SK-N-SH (cell line): ENCODE results near the gene CPN2. TPM values are rescaled to one million over a fixed set of nuclear protein-coding genes. Genes with fewer than 3 reads are reported as not detected.

Experiments
- CTCF ChIA-PET: fragments of 300-600, 350-600 bp; formaldehyde crosslinking; extraction: SDS; loops from one replicate; lab custom pipeline; 2021; lab: Yijun Ruan, JAX
- POLR2A ChIA-PET: fragments of 350-600 bp; sonication (Branson Sonifier 250); formaldehyde crosslinking; extraction: SDS; loops from one replicate; lab custom pipeline; 2020; ENCODE audit warnings: antibody characterized with exemption, inconsistent platforms; lab: Yijun Ruan, JAX
- DNase-seq: peaks from one replicate; pipeline ENCODE4 v3.0.0; 2012
- H2AFZ ChIP-seq: fragments of 200-600 bp; sonication (generic); 2 replicates; pipeline ENCODE4 v1.8.1; 2016; ENCODE audit warnings: antibody characterized with exemption, mild to moderate bottlenecking, low read depth
- H3F3A ChIP-seq: fragments of 200-600 bp; sonication (generic); replicated peaks from 2 replicates; pipeline ENCODE3; 2016; ENCODE audit warnings: antibody characterized with exemption, mild to moderate bottlenecking; ENCODE audit not compliant: insufficient read depth
- H3K27ac ChIP-seq, 2 experiments: fragments of 200-500 bp in 1 of 2; fragments of 200-600 bp in 1 of 2; sonication (Bioruptor generic) in 1 of 2; sonication (generic), shearing (Covaris generic) in 1 of 2; 2 replicates each; pipeline versions ENCODE4 v1.5.1 to v1.6.1; 2014 to 2016; ENCODE audit warnings: low read depth in 2 of 2, inconsistent platforms in 1 of 2, low read length in 1 of 2, mild to moderate bottlenecking in 1 of 2, mixed read lengths in 1 of 2
- H3K27me3 ChIP-seq: fragments of 200-600 bp; sonication (generic), shearing (Covaris generic); 2 replicates; pipeline ENCODE4 v1.6.1; 2016; ENCODE audit warnings: mixed run types; ENCODE audit not compliant: insufficient read depth
- H3K36me3 ChIP-seq, 2 experiments: fragments of 200-500 bp in 1 of 2; fragments of 200-600 bp in 1 of 2; sonication (Bioruptor generic) in 1 of 2; sonication (generic) in 1 of 2; replicated peaks in 1 of 2; 2 replicates each; pipeline versions ENCODE3 to v1.5.1; 2014 to 2016; ENCODE audit warnings: low read length in 1 of 2, mild to moderate bottlenecking in 1 of 2; ENCODE audit not compliant: insufficient read depth in 2 of 2, control insufficient read depth in 1 of 2
- H3K4me1 ChIP-seq, 2 experiments: fragments of 200-500 bp in 1 of 2; fragments of 200-600 bp in 1 of 2; sonication (Bioruptor generic) in 1 of 2; sonication (generic), shearing (Covaris generic) in 1 of 2; 2 replicates each; pipeline versions ENCODE4 v1.5.1 to v1.6.1; 2014 to 2016; ENCODE audit warnings: low read depth in 1 of 2, low read length in 1 of 2, mixed run types in 1 of 2; ENCODE audit not compliant: insufficient read depth in 2 of 2, control insufficient read depth in 1 of 2
- H3K4me2 ChIP-seq: fragments of 200-600 bp; sonication (generic), shearing (Covaris generic); 2 replicates; pipeline ENCODE4 v1.6.1; 2017; ENCODE audit warnings: mixed run types
- H3K4me3 ChIP-seq, 2 experiments: fragments of 200-500 bp in 1 of 2; fragments of 200-600 bp in 1 of 2; sonication (Bioruptor generic) in 1 of 2; sonication (generic), shearing (Covaris generic) in 1 of 2; 2 replicates each; pipeline versions ENCODE4 v1.5.1 to v1.8.1; 2014 to 2016; ENCODE audit warnings: low read depth in 2 of 2, inconsistent platforms in 1 of 2, low read length in 1 of 2, mild to moderate bottlenecking in 1 of 2, mixed read lengths in 1 of 2, moderate library complexity in 1 of 2
- H3K79me2 ChIP-seq: fragments of 200-600 bp; sonication (generic); 2 replicates; pipeline ENCODE4 v1.8.1; 2017; ENCODE audit warnings: mild to moderate bottlenecking; ENCODE audit not compliant: insufficient read depth
- H3K9ac ChIP-seq: fragments of 200-600 bp; sonication (generic); 2 replicates; pipeline ENCODE4 v1.6.1; 2017; ENCODE audit warnings: mixed run types
- H3K9me2 ChIP-seq: fragments of 200-600 bp; sonication (generic); 2 replicates; pipeline ENCODE4 v1.6.1; 2017; ENCODE audit warnings: mixed run types
- H3K9me3 ChIP-seq: fragments of 200-600 bp; sonication (generic); 2 replicates; pipeline ENCODE4 v1.6.1; 2017; ENCODE audit warnings: mixed run types, mild to moderate bottlenecking, moderate library complexity
- H4K20me1 ChIP-seq: fragments of 200-600 bp; sonication (generic); 2 replicates; pipeline ENCODE4 v1.6.1; 2017; ENCODE audit warnings: mild to moderate bottlenecking, mixed run types; ENCODE audit not compliant: insufficient read depth
- CHD2 ChIP-seq: fragments of 150-350 bp; IDR thresholded peaks from 2 replicates; pipeline ENCODE4 v1.6.1; 2018; ENCODE audit warnings: low read length; ENCODE audit not compliant: partially characterized antibody
- ELF1 ChIP-seq: IDR thresholded peaks from 2 replicates; pipeline ENCODE4 v1.4.0; 2012
- EZH2phosphoT487 ChIP-seq: fragments of 200-600 bp; sonication (generic); IDR thresholded peaks from 2 replicates; pipeline ENCODE4 v1.6.1; 2017; ENCODE audit warnings: low read depth, mixed run types, mild to moderate bottlenecking, antibody characterized with exemption, moderate library complexity, borderline replicate concordance
- FOXJ3 ChIP-seq: sonication (generic); formaldehyde crosslinking; IDR thresholded peaks from 2 replicates; pipeline ENCODE4 v1.5.1; 2020; ENCODE audit warnings: mild to moderate bottlenecking, missing genetic modification reagents
- GATA2 ChIP-seq: sonication (generic); formaldehyde crosslinking; IDR thresholded peaks from 2 replicates; pipeline ENCODE4 v1.5.0; 2020; ENCODE audit warnings: mild to moderate bottlenecking, missing genetic modification reagents
- JUND ChIP-seq: IDR thresholded peaks from 2 replicates; pipeline ENCODE4 v1.4.0; 2012
- NRF1 ChIP-seq: IDR thresholded peaks from 2 replicates; pipeline ENCODE4 v1.6.1; 2012; ENCODE audit warnings: low read depth, mild to moderate bottlenecking, low read length
- RAD21 ChIP-seq: IDR thresholded peaks from 2 replicates; pipeline ENCODE4 v1.6.1; 2012; ENCODE audit warnings: mild to moderate bottlenecking, low read length
- RFX5 ChIP-seq: IDR thresholded peaks from 2 replicates; pipeline ENCODE4 v1.6.1; 2012; ENCODE audit warnings: mild to moderate bottlenecking, improper control_type of control experiment, low read length
- RXRA ChIP-seq: IDR thresholded peaks from 2 replicates; pipeline ENCODE4 v1.4.0; 2012; ENCODE audit warnings: low read depth, mild to moderate bottlenecking, borderline replicate concordance
- TAF1 ChIP-seq: IDR thresholded peaks from 2 replicates; pipeline ENCODE4 v1.6.1; 2012; ENCODE audit warnings: low read depth, mild to moderate bottlenecking, low read length, moderate library complexity, borderline replicate concordance
- YY1 ChIP-seq: IDR thresholded peaks from 2 replicates; pipeline ENCODE4 v1.4.0; 2012; ENCODE audit warnings: low read depth, mild to moderate bottlenecking
- whole genome bisulfite sequencing: methylation state at CpG from one replicate; pipeline ENCODE4 v1.1.6; 2017; ENCODE audit warnings: low lambda C conversion rate; 5-methylcytosine and 5-hydroxymethylcytosine counted together
- polyA plus RNA-seq, 3 experiments: library from polyadenylated mRNA; depleted of rRNA; stranded (reverse); fragments of >200 nt; gene quantifications; 2 replicates each; pipeline ENCODE4 v1.2.3, GENCODE V29; 2012
- TF ChIP-seq, protein P1 (sequence below): IDR thresholded peaks from 2 replicates; pipeline ENCODE4 v1.6.1; 2012; ENCODE audit warnings: mild to moderate bottlenecking, low read depth, low read length, moderate library complexity
- TF ChIP-seq, protein P2 (sequence below): IDR thresholded peaks from 2 replicates; pipeline ENCODE4 v1.4.0; 2012; ENCODE audit warnings: low read depth, borderline replicate concordance
- TF ChIP-seq, protein P3 (sequence below): fragments of 150-350 bp; IDR thresholded peaks from 2 replicates; pipeline ENCODE4 v1.6.1; 2016; ENCODE audit warnings: mild to moderate bottlenecking, low read depth, low read length

CPN2 gene
- polyA plus RNA-seq, 1 of the 3 experiments (the other 2 are of a cell fraction), result not detected

DNA sequence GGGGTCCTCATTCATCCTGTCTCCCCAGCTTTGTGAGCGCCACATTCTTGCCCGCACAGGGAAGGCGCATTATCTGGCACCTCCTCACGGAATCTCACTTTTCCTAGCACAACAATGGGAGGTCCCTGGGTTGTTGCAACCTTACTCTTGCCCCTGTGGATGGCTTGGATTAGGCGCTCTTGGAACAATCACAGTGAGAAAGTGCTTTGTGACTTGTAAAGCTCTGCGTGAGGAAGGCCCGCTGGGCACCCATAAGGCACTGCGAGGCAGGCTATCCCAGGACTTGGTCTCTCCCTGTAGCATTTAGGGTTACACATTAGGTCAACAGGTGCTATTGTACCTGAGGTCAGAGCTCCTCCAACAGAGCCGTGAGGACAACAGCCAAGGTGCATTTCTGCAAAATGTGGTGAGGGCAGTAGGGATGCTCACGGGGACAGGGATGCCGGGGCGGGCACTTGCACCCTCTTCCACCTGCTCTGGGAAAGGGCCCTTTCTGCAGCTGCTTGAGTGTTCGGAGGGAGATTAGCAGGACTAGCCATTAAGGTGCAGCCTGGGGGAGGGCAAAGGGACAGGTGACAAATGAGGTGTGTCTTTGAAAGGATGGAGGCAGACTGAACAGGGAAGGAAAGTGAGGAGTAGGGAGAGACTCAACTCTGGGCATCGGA, 32.3 kb upstream of the CPN2 start:
- Histone ChIP-seq H3K27me3 (no peaks in the 10 kb centered on the region; the same call in 1 of the 2 replicates), H3K27ac (no peak overlapping the region), H3K9me2 (no peaks in the 10 kb centered on the region), H3K79me2 (no peaks in the 10 kb centered on the region), H2AFZ (no peak overlapping the region), H3K36me3 (no peaks in the 10 kb centered on the region), H3K9ac (no peak overlapping the region), H3K4me2 (no peak overlapping the region), H3K9me3 (no peaks in the 10 kb centered on the region), H3K4me3 (no peak overlapping the region), H4K20me1 (no peaks in the 10 kb centered on the region), H3K4me1 (peaks cover 0 to 4% of the 10 kb centered on the region in 2 experiments; a peak in 1 of 4 replicates), H3F3A (no peaks in the 10 kb centered on the region)
- ChIA-PET CTCF (interaction anchor here (0.6 to 1.3 kb wide), 7 partner anchors 8 to 89 kb away, joined by 3 to 4 read pairs (median 3); no protein-coding TSS in a partner anchor), POLR2A (no interaction called here)
- DNase-seq, result no peak
- TF ChIP-seq GATA2, result no peak
- no peak for TF ChIP-seq RAD21
- TF ChIP-seq TAF1, result no peak
- TF ChIP-seq YY1, result no peak
- no peak for TF ChIP-seq JUND
- no peak for TF ChIP-seq EZH2phosphoT487
- no peak for TF ChIP-seq CHD2
- 93% methylated on average over 13 of the region's 14 CpGs for WGBS

DNA sequence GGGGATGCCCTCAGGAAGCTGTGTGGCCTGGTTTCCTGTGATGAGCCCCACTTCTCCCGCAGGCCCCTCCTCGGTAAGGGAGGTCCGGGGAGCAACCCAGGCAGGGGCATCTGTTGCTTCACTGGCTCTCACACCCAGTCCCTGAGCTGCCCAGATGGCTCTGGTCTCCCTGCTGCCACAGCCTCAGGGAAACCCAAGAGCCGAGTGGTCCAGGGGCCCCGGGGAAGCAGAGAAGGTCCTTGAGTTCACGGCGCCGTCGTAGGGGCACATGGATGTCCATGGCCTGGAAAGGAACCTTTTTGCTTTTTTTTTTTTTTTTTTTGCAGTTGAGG, 31.7 kb upstream of the CPN2 start:
- H3K27me3 ChIP-seq, result no peaks in the 10 kb centered on the region; the same call in 1 of the 2 replicates

DNA sequence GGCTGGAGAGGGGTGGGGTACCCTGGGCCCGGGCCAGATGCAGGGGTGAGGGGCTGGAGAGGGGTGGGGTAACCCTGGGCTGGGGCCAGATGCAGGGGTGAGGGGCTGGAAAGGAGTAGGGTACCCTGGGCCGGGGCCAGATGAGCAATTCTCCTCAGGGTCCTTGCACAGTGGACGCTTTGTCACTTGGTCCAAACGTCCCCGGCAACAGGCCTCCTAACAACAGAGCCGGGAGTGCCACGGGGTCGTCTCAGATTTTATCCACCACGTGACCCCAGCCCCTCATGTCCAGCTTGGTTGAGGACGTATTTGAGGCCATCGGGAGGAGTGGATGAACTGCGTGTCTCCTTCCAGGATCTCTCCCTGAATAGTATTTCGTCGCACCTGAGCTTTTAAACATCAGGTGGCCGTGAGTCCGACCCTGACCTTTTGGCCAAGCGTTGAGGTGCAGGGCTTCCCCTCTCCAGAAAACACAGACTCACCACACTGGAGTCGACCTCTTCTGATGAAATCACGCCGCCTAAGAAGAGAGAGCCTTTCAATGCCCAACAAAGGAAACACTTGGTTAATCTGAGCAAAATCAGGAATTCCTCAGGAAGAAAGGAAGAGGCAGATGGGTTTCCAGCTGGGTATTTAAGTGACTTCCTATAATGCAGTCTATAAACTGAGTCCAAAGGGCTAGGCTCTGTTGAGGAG, 31.2 kb upstream of the CPN2 start:
- WGBS, result 80% methylated on average over 19 of the region's 20 CpGs
- no peaks in the 10 kb centered on the region for H3K36me3 ChIP-seq
- ChIA-PET CTCF (interaction anchor here (1.0 to 1.7 kb wide), 5 partner anchors 9 to 90 kb away, joined by 3 to 8 read pairs (median 3); no protein-coding TSS in a partner anchor), POLR2A (no interaction called here)
- no peak overlapping the region for H3K9ac ChIP-seq
- no peaks in the 10 kb centered on the region for H3K9me3 ChIP-seq
- H3K4me3 ChIP-seq, result no peak overlapping the region
- H2AFZ ChIP-seq, result no peak overlapping the region
- no peak overlapping the region for H3K4me2 ChIP-seq
- H3K27me3 ChIP-seq, result no peaks in the 10 kb centered on the region; the same call in 1 of the 2 replicates
- H3F3A ChIP-seq, result no peaks in the 10 kb centered on the region
- DNase-seq, result no peak
- no peaks in the 10 kb centered on the region for H3K9me2 ChIP-seq
- H3K4me1 ChIP-seq, result peaks cover 0 to 4% of the 10 kb centered on the region in 2 experiments; a peak in 1 of 4 replicates
- H3K27ac ChIP-seq, result no peak overlapping the region
- no peaks in the 10 kb centered on the region for H4K20me1 ChIP-seq
- no peaks in the 10 kb centered on the region for H3K79me2 ChIP-seq
- TF ChIP-seq, protein P1, sequence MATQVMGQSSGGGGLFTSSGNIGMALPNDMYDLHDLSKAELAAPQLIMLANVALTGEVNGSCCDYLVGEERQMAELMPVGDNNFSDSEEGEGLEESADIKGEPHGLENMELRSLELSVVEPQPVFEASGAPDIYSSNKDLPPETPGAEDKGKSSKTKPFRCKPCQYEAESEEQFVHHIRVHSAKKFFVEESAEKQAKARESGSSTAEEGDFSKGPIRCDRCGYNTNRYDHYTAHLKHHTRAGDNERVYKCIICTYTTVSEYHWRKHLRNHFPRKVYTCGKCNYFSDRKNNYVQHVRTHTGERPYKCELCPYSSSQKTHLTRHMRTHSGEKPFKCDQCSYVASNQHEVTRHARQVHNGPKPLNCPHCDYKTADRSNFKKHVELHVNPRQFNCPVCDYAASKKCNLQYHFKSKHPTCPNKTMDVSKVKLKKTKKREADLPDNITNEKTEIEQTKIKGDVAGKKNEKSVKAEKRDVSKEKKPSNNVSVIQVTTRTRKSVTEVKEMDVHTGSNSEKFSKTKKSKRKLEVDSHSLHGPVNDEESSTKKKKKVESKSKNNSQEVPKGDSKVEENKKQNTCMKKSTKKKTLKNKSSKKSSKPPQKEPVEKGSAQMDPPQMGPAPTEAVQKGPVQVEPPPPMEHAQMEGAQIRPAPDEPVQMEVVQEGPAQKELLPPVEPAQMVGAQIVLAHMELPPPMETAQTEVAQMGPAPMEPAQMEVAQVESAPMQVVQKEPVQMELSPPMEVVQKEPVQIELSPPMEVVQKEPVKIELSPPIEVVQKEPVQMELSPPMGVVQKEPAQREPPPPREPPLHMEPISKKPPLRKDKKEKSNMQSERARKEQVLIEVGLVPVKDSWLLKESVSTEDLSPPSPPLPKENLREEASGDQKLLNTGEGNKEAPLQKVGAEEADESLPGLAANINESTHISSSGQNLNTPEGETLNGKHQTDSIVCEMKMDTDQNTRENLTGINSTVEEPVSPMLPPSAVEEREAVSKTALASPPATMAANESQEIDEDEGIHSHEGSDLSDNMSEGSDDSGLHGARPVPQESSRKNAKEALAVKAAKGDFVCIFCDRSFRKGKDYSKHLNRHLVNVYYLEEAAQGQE, result no peak
- TF ChIP-seq, protein P2, sequence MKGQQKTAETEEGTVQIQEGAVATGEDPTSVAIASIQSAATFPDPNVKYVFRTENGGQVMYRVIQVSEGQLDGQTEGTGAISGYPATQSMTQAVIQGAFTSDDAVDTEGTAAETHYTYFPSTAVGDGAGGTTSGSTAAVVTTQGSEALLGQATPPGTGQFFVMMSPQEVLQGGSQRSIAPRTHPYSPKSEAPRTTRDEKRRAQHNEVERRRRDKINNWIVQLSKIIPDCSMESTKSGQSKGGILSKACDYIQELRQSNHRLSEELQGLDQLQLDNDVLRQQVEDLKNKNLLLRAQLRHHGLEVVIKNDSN, result no peak
- no peak for TF ChIP-seq RFX5
- TF ChIP-seq, protein P3, sequence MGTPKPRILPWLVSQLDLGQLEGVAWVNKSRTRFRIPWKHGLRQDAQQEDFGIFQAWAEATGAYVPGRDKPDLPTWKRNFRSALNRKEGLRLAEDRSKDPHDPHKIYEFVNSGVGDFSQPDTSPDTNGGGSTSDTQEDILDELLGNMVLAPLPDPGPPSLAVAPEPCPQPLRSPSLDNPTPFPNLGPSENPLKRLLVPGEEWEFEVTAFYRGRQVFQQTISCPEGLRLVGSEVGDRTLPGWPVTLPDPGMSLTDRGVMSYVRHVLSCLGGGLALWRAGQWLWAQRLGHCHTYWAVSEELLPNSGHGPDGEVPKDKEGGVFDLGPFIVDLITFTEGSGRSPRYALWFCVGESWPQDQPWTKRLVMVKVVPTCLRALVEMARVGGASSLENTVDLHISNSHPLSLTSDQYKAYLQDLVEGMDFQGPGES, result no peak
- no peak for TF ChIP-seq FOXJ3 (CRISPR knock-in tag)
- TF ChIP-seq RXRA, result no peak
- no peak for TF ChIP-seq GATA2

More for the DNA sequence above, 31.7 kb upstream of the CPN2 start:
- H3K4me2 ChIP-seq, result no peak overlapping the region
- H3K27ac ChIP-seq, result no peak overlapping the region
- H3K36me3 ChIP-seq, result no peaks in the 10 kb centered on the region
- 91% methylated on average over 6 of the region's 9 CpGs for WGBS
- no peaks in the 10 kb centered on the region for H3K9me3 ChIP-seq
- CTCF ChIA-PET, result interaction anchor here (0.6 to 1.3 kb wide), 6 partner anchors 8 to 90 kb away, joined by 3 to 4 read pairs (median 3); no protein-coding TSS in a partner anchor
- no peak for TF ChIP-seq ELF1
- TF ChIP-seq CHD2, result no peak
- TF ChIP-seq NRF1, result no peak
- no peak overlapping the region for H3K4me3 ChIP-seq
- no peak for DNase-seq
- H3K9me2 ChIP-seq, result no peaks in the 10 kb centered on the region
- H3K9ac ChIP-seq, result no peak overlapping the region
- no peaks in the 10 kb centered on the region for H3K79me2 ChIP-seq
- no peaks in the 10 kb centered on the region for H4K20me1 ChIP-seq
- H3F3A ChIP-seq, result no peaks in the 10 kb centered on the region
- no peak overlapping the region for H2AFZ ChIP-seq
- POLR2A ChIA-PET, result no interaction called here
- H3K4me1 ChIP-seq, result peaks cover 0 to 4% of the 10 kb centered on the region in 2 experiments; a peak in 1 of 4 replicates
